ENCODE results near the gene CCDC85A. TPM values are rescaled to one million over a fixed set of nuclear protein-coding genes. Genes with fewer than 3 reads are reported as not detected.

The CCDC85A gene
- total RNA-seq, 1 donor from 2014 or later: 0.70 TPM

DNA sequence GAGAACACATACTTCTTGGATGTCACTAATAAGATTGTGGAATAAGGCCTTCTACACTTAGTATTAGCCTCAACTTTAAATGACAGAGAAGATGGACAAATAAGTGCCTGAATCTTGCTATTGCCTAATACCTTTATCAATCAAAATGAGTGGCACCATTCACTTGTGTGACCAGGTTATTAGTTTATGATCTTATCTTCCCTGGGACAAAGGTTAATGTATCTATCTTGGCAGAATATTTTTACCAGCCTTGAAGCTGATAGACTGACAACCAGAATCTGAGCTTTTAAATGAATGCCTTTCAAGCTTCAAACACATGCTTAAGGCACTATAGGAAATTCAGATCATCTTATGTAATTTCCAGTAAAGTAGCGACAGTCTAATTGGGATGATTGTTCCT is 202.9 kb downstream of the CCDC85A start:
- H3K9me3 Mint-ChIP-seq (ENCODE audit: low read depth): no peaks in the 10 kb centered on the region
- no peak for DNase-seq (ENCODE audit: low spot score)
- H3K27ac Mint-ChIP-seq (ENCODE audit: unreplicated experiment): no peak overlapping the region
- peaks cover 6% of the 10 kb centered on the region for H3K27me3 Mint-ChIP-seq (ENCODE audit: low read depth)
- no peak for TF ChIP-seq CTCF (IDR thresholded peaks at IDR 0.05)
- no peaks in the 10 kb centered on the region for H3K36me3 Mint-ChIP-seq (ENCODE audit: low read depth)
- H3K4me1 Mint-ChIP-seq (ENCODE audit: low read depth): no peaks in the 10 kb centered on the region
- H3K4me3 Mint-ChIP-seq (ENCODE audit: unreplicated experiment): no peak overlapping the region

DNA sequence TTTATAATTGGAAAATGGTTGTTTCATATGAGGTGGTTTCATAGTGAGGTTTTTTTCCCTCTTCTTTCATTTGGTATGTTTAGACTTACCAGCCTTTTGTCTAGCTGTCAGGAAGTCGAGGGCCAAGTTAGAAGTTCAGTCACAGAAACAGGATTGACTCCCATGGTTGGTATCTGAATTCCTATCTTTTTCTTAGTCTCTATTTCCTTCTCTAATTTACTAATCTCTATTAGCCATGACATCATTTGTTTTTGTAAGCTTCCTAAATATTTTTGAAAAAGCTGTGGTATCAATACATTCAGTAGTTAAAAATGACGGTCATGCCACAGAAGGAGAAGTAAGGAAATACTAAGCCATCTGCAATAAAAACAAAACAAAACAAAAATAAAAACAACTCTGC is 206.9 kb downstream of the CCDC85A start:
- Mint-ChIP-seq H3K36me3 (ENCODE audit: low read depth) (no peaks in the 10 kb centered on the region), H3K9me3 (ENCODE audit: low read depth) (peaks cover 5% of the 10 kb centered on the region), H3K27me3 (ENCODE audit: low read depth) (peaks cover 8% of the 10 kb centered on the region), H3K4me3 (ENCODE audit: unreplicated experiment) (no peak overlapping the region), H3K27ac (ENCODE audit: unreplicated experiment) (no peak overlapping the region), H3K4me1 (ENCODE audit: low read depth) (no peaks in the 10 kb centered on the region)
- no peak for DNase-seq (ENCODE audit: low spot score)
- TF ChIP-seq CTCF (IDR thresholded peaks at IDR 0.05): no peak

- Mint-ChIP-seq H3K9me3 (ENCODE audit: low read depth) (peaks cover 2% of the 10 kb centered on the region), H3K4me3 (ENCODE audit: unreplicated experiment) (no peak overlapping the region), H3K27me3 (ENCODE audit: low read depth) (no peaks in the 10 kb centered on the region), H3K36me3 (ENCODE audit: low read depth) (no peaks in the 10 kb centered on the region), H3K27ac (ENCODE audit: unreplicated experiment) (no peak overlapping the region), H3K4me1 (ENCODE audit: low read depth) (no peaks in the 10 kb centered on the region)
- DNase-seq (ENCODE audit: low spot score): no peak
- no peak for TF ChIP-seq CTCF (IDR thresholded peaks at IDR 0.05)
These were observed 226.3 kb downstream of the CCDC85A start for GRCh38 chr2:56410140-56410539.

- no peak for TF ChIP-seq CTCF (IDR thresholded peaks at IDR 0.05)
- Mint-ChIP-seq H3K4me1 (ENCODE audit: low read depth) (no peaks in the 10 kb centered on the region), H3K36me3 (ENCODE audit: low read depth) (no peaks in the 10 kb centered on the region), H3K9me3 (ENCODE audit: low read depth) (peaks cover 17% of the 10 kb centered on the region), H3K27me3 (ENCODE audit: low read depth) (peaks cover 2% of the 10 kb centered on the region), H3K27ac (ENCODE audit: unreplicated experiment) (no peak overlapping the region), H3K4me3 (ENCODE audit: unreplicated experiment) (no peak overlapping the region)
- no peak for DNase-seq (ENCODE audit: low spot score)
These were observed 232.8 kb downstream of the CCDC85A start for GRCh38 chr2:56416500-56417176.

Measured in chondrocyte (in vitro differentiated cells).